ENCODE results near the gene RUNX3. TPM values are rescaled to one million over a fixed set of nuclear protein-coding genes. Genes with fewer than 3 reads are reported as not detected.

RUNX3 gene
- total RNA-seq, 1 experiment from 2014 or later, result 0.33 TPM

DNA sequence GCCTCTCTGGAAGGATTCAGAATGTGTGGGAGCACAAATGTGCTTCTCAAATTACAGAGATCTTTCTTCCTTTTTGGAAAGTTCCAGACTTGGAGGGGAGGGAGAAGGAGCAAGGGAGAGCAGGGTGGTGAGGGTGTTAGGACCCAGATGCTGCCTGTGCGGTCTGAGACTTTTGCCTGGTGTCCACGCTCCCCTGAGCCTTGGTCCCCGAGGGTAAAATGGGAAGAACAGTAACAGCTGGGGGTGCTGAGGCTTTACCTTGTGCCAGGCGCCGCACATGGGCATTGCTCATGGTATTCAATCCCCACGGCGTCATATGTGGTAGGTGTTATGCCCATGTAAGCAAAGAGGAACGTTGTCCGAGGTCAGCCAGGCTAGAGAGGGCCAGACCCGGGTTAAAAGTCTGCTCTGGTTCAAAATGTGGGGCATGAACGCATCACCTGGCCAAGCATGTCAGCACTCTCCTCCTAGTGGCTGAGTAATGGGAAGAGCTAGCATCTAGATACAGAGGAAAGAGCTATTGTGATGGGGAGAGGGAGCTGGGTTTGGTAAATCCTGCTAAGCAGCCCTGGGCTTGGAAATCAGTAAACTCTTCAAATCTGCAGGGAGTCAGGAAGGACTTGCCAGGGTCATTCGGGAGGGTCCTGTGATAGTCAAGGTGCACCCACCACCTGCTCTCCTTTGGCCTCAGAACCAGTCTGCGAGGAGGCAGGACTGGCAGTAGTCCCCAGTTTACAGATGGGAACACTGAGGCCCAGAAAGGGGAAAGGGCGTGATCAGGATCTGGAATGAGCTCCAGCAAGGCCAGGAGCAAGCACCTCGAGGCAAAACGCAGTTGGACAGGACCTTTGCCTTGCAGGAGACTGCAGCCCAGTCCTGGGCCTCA is 4.5 kb upstream of the RUNX3 start:
- H4K5ac ChIP-seq (ENCODE audit: insufficient read length, low read depth, low read length), result no peak overlapping the region
- H3K14ac ChIP-seq (ENCODE audit: insufficient read depth, low read length), result no peak overlapping the region
- no peak overlapping the region for H2BK120ac ChIP-seq (ENCODE audit: low read depth, low read length, poor library complexity, severe bottlenecking)
- Mint-ChIP-seq H3K4me3 (peak overlapping the region in 1 of 2 experiments; percentile 45; a peak in 3 of 5 replicates), H3K9me3 (peaks cover 2 to 7% of the 10 kb centered on the region in 2 experiments; a peak in 2 of 5 replicates), H3K27me3 (ENCODE audit: low read depth) (peaks cover 56% of the 10 kb centered on the region), H3K4me1 (peaks cover 41 to 62% of the 10 kb centered on the region in 2 experiments), H3K36me3 (ENCODE audit: insufficient read depth in 1 of 3, low read depth in 3 of 3) (no peaks in the 10 kb centered on the region; a peak in 1 of 7 replicates), H3K27ac (no peak overlapping the region)
- H2AFZ ChIP-seq (ENCODE audit: low read length), result no peak overlapping the region
- H2BK20ac ChIP-seq (ENCODE audit: low read depth, low read length, poor library complexity, severe bottlenecking), result no peak overlapping the region
- no CpG with 5 or more reads among the region's 16 CpGs for WGBS (ENCODE audit: extremely low coverage, insufficient read length, low lambda C conversion rate)
- H4K91ac ChIP-seq (ENCODE audit: insufficient read length, low read depth, low read length), result no peak overlapping the region
- H3K56ac ChIP-seq (ENCODE audit: insufficient read length, low read depth, low read length), result no peak overlapping the region
- H3K18ac ChIP-seq (ENCODE audit: insufficient read length, low read depth, low read length), result no peak overlapping the region
- H3K4me1 ChIP-seq (ENCODE audit: insufficient read depth, low read length), result 0 out of 2 replicates have a peak, but pooled peaks cover 2% of the 10 kb centered on the region
- no peak overlapping the region for H3K9ac ChIP-seq (ENCODE audit: extremely low read depth, insufficient read length, low read length)
- no peaks in the 10 kb centered on the region for H3K79me2 ChIP-seq (ENCODE audit: insufficient read depth, low read length)
- H3T11ph ChIP-seq (ENCODE audit: low read length), result no peak overlapping the region
- no peak overlapping the region for H3K27ac ChIP-seq (ENCODE audit: insufficient read length, low read depth, low read length)
- TF ChIP-seq CTCF (conservative IDR thresholded peaks at IDR 0.05), result peak; percentile 35; the same call in 2 of the 3 replicates
- no peaks in the 10 kb centered on the region for H4K20me1 ChIP-seq (ENCODE audit: control insufficient read depth, insufficient read depth, insufficient read length)
- H2BK12ac ChIP-seq (ENCODE audit: insufficient read length, low read depth, low read length), result no peak overlapping the region
- H3K79me1 ChIP-seq (ENCODE audit: insufficient read depth, low read depth, low read length, poor library complexity, severe bottlenecking), result no peaks in the 10 kb centered on the region
- H3K23ac ChIP-seq (ENCODE audit: insufficient read length, low read depth, low read length), result no peak overlapping the region
- no peak overlapping the region for H3K4ac ChIP-seq (ENCODE audit: low read depth, low read length)
- H2BK15ac ChIP-seq (ENCODE audit: low read depth, low read length), result no peak overlapping the region
- no peak overlapping the region for H2AK5ac ChIP-seq (ENCODE audit: insufficient read length, low read length)
- H2BK5ac ChIP-seq (ENCODE audit: insufficient read length, low read length), result no peak overlapping the region
- no peak for DNase-seq
- H3K23me2 ChIP-seq (ENCODE audit: insufficient read length, low read depth, low read length, poor library complexity, severe bottlenecking), result peaks cover 12% of the 10 kb centered on the region
- peaks cover 34% of the 10 kb centered on the region for H3K27me3 ChIP-seq (ENCODE audit: insufficient read depth, low read length)
- H3K9me3 ChIP-seq (ENCODE audit: control insufficient read depth, low read depth, low read length), result no peaks in the 10 kb centered on the region
- peak overlapping the region; percentile 22 for H3K4me2 ChIP-seq (ENCODE audit: insufficient read depth, insufficient read length, low read length)
- no peak overlapping the region for H4K8ac ChIP-seq (replicated peaks; ENCODE audit: insufficient read length, low read depth, low read length)

All from H9 (cell line).